Right cardiac atrium (tissue), 5 donors: ENCODE data around the gene CHAD. TPM values are rescaled to one million over a fixed set of nuclear protein-coding genes. Genes with fewer than 3 reads are reported as not detected.

Source experiments
- polyA plus RNA-seq: library from polyadenylated mRNA; stranded (reverse); fragments of 200-250 nt; gene quantifications from one replicate; pipeline ENCODE4 v1.2.3, GENCODE V29; 2013
- total RNA-seq, 4 donors: library from RNA; stranded (reverse); fragmentation: NEBNext Ultra II Directional; extraction: Animal tissue kit (Norgen Biotek cat#: 25700); gene quantifications; one replicate each; pipeline ENCODE4 v1.2.1, GENCODE V29; 2021
- donor health status: healthy with polysubstance abuse.
- donor health status: DM: no; HTN: yes; CAD: no.
- donor health status: DM: no; HTN: no; CAD: no.
- donor health status: DM: no; HTN: yes; CAD: no; lungs with severe emphysema.
- donor health status: DM: yes; HTN: yes; CAD: no.

The CHAD gene
- total and polyA plus RNA-seq, 5 donors: 0.34 to 1.1 (median 0.57) TPM

Other genes starting within 250 kb of the CHAD start
- gene TMEM92, start 194.4 kb downstream of the CHAD start, total RNA-seq: not detected
- gene TMEM92, start 194.4 kb downstream of the CHAD start, polyA plus RNA-seq: not detected
- gene XYLT2, start 122.8 kb downstream of the CHAD start, total RNA-seq: 10 to 100 TPM; 15.8 to 19.1 (median 18.3) TPM
- 13.2 TPM for gene XYLT2, start 122.8 kb downstream of the CHAD start, polyA plus RNA-seq
- 10 to 100 TPM; 74.4 to 93.0 (median 82.0) TPM for gene MRPL27, start 95.7 kb downstream of the CHAD start, total RNA-seq
- 194 TPM for gene MRPL27, start 95.7 kb downstream of the CHAD start, polyA plus RNA-seq
- under 1 TPM in 2 of 4 donors, not detected in 2; 0.46 to 0.59 TPM for gene EME1, start 95.7 kb downstream of the CHAD start, total RNA-seq
- 0.36 TPM for gene EME1, start 95.7 kb downstream of the CHAD start, polyA plus RNA-seq
- 10 to 100 TPM; 22.9 to 62.0 (median 33.3) TPM for gene LRRC59, start 71.4 kb downstream of the CHAD start, total RNA-seq
- gene LRRC59, start 71.4 kb downstream of the CHAD start, polyA plus RNA-seq: 22.0 TPM
- gene ACSF2, start 42.7 kb downstream of the CHAD start, total RNA-seq: 100 to 1,000 TPM in 2 of 4 donors, 10 to 100 TPM in 2; 61.1 to 112 (median 96.7) TPM
- 81.6 TPM for gene ACSF2, start 42.7 kb downstream of the CHAD start, polyA plus RNA-seq
- gene RSAD1, start 10.0 kb upstream of the CHAD start, total RNA-seq: 10 to 100 TPM; 27.8 to 38.5 (median 32.3) TPM
- gene RSAD1, start 10.0 kb upstream of the CHAD start, polyA plus RNA-seq: 23.9 TPM
- gene MYCBPAP, start 39.6 kb upstream of the CHAD start, total RNA-seq: 1 to 10 TPM in 2 of 4 donors, under 1 TPM in 2; 0.57 to 1.9 (median 0.95) TPM
- gene MYCBPAP, start 39.6 kb upstream of the CHAD start, polyA plus RNA-seq: 0.88 TPM
- gene EPN3, start 63.9 kb upstream of the CHAD start, total RNA-seq: 10 to 100 TPM in 3 of 4 donors, 1 to 10 TPM in 1; 5.4 to 31.5 (median 27.3) TPM
- 22.6 TPM for gene EPN3, start 63.9 kb upstream of the CHAD start, polyA plus RNA-seq
- 10 to 100 TPM; 45.9 to 71.8 (median 52.6) TPM for gene SPATA20, start 78.3 kb upstream of the CHAD start, total RNA-seq
- 58.1 TPM for gene SPATA20, start 78.3 kb upstream of the CHAD start, polyA plus RNA-seq
- gene CACNA1G, start 91.8 kb upstream of the CHAD start, total RNA-seq: 10 to 100 TPM in 1 of 4 donors, 1 to 10 TPM in 3; 4.4 to 14.8 (median 6.9) TPM
- gene CACNA1G, start 91.8 kb upstream of the CHAD start, polyA plus RNA-seq: 4.3 TPM
- 1 to 10 TPM; 1.2 to 5.9 (median 3.7) TPM for gene ABCC3, start 166.0 kb upstream of the CHAD start, total RNA-seq
- 1.4 TPM for gene ABCC3, start 166.0 kb upstream of the CHAD start, polyA plus RNA-seq
- 10 to 100 TPM; 37.1 to 43.7 (median 41.0) TPM for gene ANKRD40, start 239.0 kb upstream of the CHAD start, total RNA-seq
- gene ANKRD40, start 239.0 kb upstream of the CHAD start, polyA plus RNA-seq: 20.5 TPM